ENCODE data around the gene MAT2A.
"Not testable (repeated sequence)": the region's sequence is repeated elsewhere in the genome, so short reads cannot be mapped to it uniquely, and the experiment has no call there.

Gene MAT2A

GRCh38 chr2:85524336-85524908 is 14.5 kb upstream of the MAT2A start:
- peak in 3 of 14 donors; percentile 27 to 66 (median 33) for DNase-seq

DNA sequence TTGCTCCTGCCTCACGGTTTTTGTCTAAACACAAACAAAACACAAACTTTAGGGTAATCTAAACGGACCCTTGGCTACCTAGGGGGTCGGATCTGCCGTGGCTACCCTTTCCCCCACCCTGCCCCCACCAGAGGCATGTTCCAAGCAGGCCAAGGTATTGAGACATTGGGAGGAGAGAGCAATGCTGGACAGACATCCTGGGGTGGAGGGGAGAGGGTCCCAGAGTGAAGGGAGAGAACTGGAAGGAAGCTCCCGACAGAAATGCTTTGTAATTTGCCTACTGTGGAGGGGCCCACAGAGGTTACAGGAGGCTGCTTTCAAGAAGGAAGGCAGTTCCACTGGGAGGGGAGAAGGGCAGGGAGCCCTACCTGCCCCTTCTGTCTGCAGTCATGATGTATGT is 13.9 kb upstream of the MAT2A start:
- DNase-seq = no peak

DNA sequence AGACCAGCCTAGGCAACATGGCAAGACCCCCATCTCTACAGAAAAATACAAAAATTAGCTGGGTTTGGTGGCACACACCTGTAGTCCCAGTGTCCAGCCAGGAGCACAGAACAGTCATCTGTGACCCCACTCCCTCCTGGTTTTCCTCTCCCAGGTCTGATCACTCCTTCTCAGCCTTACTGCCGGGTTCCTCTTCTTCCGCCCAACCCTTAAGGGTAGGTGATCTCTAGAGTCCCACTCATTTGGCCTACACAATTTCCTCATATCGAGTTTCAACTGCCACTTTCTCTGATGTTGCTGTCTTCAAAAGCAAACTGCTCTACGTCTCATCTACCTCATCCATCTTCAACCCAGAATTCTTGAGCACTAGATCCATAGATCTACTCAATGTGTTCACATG is 13.4 kb upstream of the MAT2A start:
- no peak for DNase-seq

GRCh38 chr2:85527787-85528186 is 11.2 kb upstream of the MAT2A start:
- DNase-seq = no peak

GRCh38 chr2:85528355-85528754 is 10.6 kb upstream of the MAT2A start:
- DNase-seq = no peak

- no peak for DNase-seq
These were observed 9.2 kb upstream of the MAT2A start for GRCh38 chr2:85529809-85530208.

DNA sequence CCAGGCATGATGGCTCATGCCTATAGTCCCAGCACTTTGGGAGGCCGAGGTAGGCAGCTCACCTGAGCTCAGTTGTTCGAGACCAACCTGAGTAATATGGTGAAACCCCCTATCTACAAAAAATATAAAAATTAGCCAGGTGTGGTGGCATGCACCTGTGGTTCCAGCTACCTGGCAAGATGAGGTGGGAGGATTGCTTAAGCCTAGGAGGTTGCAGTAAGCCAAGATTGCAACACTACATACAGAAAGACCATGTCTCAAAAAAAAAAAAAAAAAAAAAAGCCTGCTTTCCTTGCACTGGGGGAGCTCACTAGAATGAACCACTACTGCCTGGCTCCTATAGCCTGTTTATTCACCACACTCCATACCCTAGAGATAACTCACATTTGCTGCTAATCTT is 7.4 kb upstream of the MAT2A start:
- no peak for DNase-seq

- no peak for DNase-seq
These were observed 4.9 kb upstream of the MAT2A start for GRCh38 chr2:85534099-85534498.

GRCh38 chr2:85534881-85535280 is 4.1 kb upstream of the MAT2A start:
- no peak for DNase-seq

- no peak for DNase-seq
These were observed 2.5 kb upstream of the MAT2A start for GRCh38 chr2:85536479-85536878.

DNA sequence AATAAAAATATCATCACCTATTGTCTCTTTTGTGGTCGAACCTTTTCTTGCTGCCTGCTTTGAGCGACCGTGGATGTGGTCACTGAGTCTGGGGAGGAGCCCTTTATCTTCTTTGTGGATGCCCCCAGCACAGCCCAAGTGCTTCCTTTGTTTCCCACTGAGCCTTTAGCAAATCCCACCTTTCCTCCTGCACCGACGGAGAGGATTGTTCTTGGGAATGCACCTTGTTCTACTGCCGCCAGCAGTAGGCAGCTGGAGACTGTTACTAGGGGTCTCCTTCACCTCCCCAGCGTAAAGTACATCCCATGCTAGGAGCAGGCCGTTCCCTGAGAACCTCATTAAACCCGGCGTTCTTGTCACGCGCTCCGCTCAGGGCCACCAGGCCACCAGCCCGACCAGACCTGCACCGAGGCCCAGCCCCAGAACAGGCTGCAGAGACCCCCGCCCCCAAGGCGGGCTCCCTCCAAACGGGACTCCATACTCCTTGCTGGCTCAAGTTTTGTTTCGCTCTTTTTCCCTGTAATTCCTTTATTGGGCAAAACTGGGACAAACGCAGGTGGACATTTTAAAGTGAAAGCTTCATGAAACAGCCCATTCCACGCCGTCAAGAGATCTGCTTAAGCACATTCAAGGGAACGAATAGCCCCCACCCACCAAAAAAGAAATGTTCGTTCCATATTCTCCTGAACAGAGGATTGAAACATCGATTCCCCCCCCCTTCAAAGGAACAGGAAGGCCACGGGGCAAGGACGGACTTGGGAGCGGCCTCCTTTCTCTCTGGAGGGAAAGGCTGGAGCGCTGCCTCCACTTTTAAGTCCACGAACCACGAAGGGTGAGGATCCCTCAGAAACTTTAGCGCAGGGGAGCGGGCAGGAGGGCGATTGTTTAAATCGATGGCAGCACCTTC is 1.1 kb upstream of the MAT2A start:
- DNase-seq = peak in 13 of 14 donors; percentile 17 to 85 (median 66)

- DNase-seq = peak; percentile 24 to 83 (median 71)
These were observed 579 bp downstream of the MAT2A start for GRCh38 chr2:85539361-85540132.

DNA sequence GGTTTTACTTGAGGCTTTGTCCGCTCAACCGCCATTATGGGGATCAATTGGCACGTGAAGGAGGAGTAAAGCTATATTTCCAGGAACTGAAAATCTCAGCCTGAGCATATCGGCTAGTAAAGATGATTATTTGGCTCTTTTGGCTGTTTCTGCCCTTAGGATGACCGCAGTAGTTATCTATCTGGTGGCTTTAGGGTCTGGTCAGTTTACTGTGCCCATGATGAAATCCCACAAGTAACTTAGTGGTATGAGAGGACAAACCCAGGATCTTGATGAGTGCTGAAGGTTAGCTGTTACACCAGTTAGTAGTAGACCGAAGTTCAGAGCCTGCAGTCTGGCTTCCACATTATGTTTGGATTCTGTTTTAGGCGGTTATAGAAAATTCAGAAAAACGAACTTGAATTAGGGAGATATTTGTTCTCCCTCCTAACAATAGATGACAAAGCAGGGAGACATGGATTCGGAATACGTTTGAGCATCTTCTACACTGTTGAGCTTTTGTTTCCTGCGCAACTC is 1.2 kb downstream of the MAT2A start:
- DNase-seq = no peak

DNA sequence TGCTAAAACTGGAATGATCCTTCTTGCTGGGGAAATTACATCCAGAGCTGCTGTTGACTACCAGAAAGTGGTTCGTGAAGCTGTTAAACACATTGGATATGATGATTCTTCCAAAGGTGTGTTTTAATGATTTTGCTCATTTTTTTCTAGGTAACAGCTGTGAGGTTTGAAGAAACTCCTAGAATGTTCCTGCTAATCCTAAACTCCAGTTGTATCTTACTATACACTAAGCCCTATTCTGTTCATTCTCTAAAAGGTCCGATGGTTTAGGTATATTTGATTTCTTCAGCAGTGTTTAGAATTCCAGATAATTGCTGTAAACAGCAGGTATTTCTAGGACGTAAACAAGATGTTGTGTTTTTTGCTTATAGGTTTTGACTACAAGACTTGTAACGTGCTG is 2.3 kb downstream of the MAT2A start:
- no peak for DNase-seq

- peak in 1 of 14 donors; percentile 13 for DNase-seq
These were observed 2.9 kb downstream of the MAT2A start for GRCh38 chr2:85541753-85542457.

DNA sequence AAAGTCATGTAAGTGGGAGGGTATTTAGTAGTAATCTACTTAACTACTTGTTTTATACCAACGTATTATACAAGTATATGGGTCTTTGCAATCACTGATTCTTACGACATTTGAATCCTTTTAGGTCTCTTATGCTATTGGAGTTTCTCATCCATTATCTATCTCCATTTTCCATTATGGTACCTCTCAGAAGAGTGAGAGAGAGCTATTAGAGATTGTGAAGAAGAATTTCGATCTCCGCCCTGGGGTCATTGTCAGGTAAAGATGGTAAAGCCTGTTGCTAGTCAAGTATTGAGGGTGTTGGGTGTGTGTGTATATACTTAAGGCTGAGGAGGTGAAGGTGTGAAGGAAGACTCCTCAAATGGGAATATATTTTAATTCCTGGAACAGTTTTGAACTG is 3.8 kb downstream of the MAT2A start:
- DNase-seq = no peak

GRCh38 chr2:85544254-85544691 is 5.3 kb downstream of the MAT2A start:
- not testable (repeated sequence) for DNase-seq

GRCh38 chr2:85544915-85545779 is 6.2 kb downstream of the MAT2A start:
- DNase-seq = not testable (repeated sequence)

GRCh38 chr2:85545780-85546240 is 6.8 kb downstream of the MAT2A start:
- no peak for DNase-seq

- no peak for DNase-seq
These were observed 8.3 kb downstream of the MAT2A start for GRCh38 chr2:85547089-85547858.
